ENCODE results near the gene ATP5IF1.

ATP5IF1 gene

GRCh38 chr1:28260803-28261174 is 24.9 kb downstream of the ATP5IF1 start:
- H4K8ac ChIP-seq (ENCODE audit: low read length): no peak overlapping the region
- peak overlapping the region in 1 of 2 experiments; percentile 63 for H3K18ac ChIP-seq (ENCODE audit: low read depth in 1 of 2, low read length in 2 of 2)
- peaks cover 0 to 5% of the 10 kb centered on the region in 2 experiments for H3K36me3 ChIP-seq (ENCODE audit: control insufficient read depth in 1 of 2, insufficient read depth in 2 of 2, low read depth in 1 of 2, low read length in 2 of 2)
- H3K23ac ChIP-seq (ENCODE audit: low read length in 2 of 2): no peak overlapping the region
- H3K9ac ChIP-seq (ENCODE audit: low read length): peak overlapping the region; percentile 98
- H3K27me3 ChIP-seq (ENCODE audit: control insufficient read depth in 1 of 2, insufficient read depth in 1 of 2, low read length in 2 of 2): no peaks in the 10 kb centered on the region
- H2BK120ac ChIP-seq (ENCODE audit: low read depth, low read length): no peak overlapping the region
- peaks cover 23% of the 10 kb centered on the region for H3K4me1 ChIP-seq (ENCODE audit: control insufficient read depth, insufficient read depth, low read depth, low read length)
- H3K4me3 ChIP-seq (ENCODE audit: insufficient read depth in 1 of 2, low read depth in 1 of 2, low read length in 2 of 2): peak overlapping the region; percentile 86 to 93
- H4K91ac ChIP-seq (ENCODE audit: low read length): no peak overlapping the region
- no peak overlapping the region for H3K27ac ChIP-seq (ENCODE audit: low read length, poor library complexity, severe bottlenecking)
- H3K14ac ChIP-seq (ENCODE audit: low read length in 2 of 2): peak overlapping the region in 1 of 2 experiments; percentile 46
- WGBS: 54% methylated on average over 7 of the region's 7 CpGs
- no peak for DNase-seq
- H3K79me1 ChIP-seq (replicated peaks; ENCODE audit: low read length, poor library complexity, severe bottlenecking): peaks cover 3% of the 10 kb centered on the region
- H2BK5ac ChIP-seq (ENCODE audit: low read depth, low read length, poor library complexity, severe bottlenecking): no peak overlapping the region
- H3K4ac ChIP-seq (ENCODE audit: low read depth in 1 of 2, low read length in 2 of 2): no peak overlapping the region
- peak overlapping the region; percentile 75 for H3K4me2 ChIP-seq (ENCODE audit: low read length, poor library complexity, severe bottlenecking)
- H2AK5ac ChIP-seq (ENCODE audit: low read length, severe bottlenecking): no peak overlapping the region
- no peak overlapping the region for H2BK15ac ChIP-seq (ENCODE audit: low read depth, poor library complexity, severe bottlenecking)
- no peak overlapping the region for H2BK12ac ChIP-seq (ENCODE audit: low read length in 2 of 2)
- no peak overlapping the region for H2AFZ ChIP-seq (ENCODE audit: low read depth, low read length)
- no peaks in the 10 kb centered on the region for H3K9me3 ChIP-seq (ENCODE audit: control insufficient read depth, low read length)

GRCh38 chr1:28264897-28265296 is 29.0 kb downstream of the ATP5IF1 start:
- peaks cover 8% of the 10 kb centered on the region for H3K79me1 ChIP-seq (replicated peaks; ENCODE audit: low read length, poor library complexity, severe bottlenecking)
- no peak overlapping the region for H3K4me3 ChIP-seq (ENCODE audit: insufficient read depth in 1 of 2, low read depth in 1 of 2, low read length in 2 of 2)
- H2BK15ac ChIP-seq (ENCODE audit: low read depth, poor library complexity, severe bottlenecking): no peak overlapping the region
- peaks cover under 1 to 18% of the 10 kb centered on the region in 2 experiments for H3K36me3 ChIP-seq (ENCODE audit: control insufficient read depth in 1 of 2, insufficient read depth in 2 of 2, low read depth in 1 of 2, low read length in 2 of 2)
- H2AK5ac ChIP-seq (ENCODE audit: low read length, severe bottlenecking): no peak overlapping the region
- no peak overlapping the region for H3K27ac ChIP-seq (ENCODE audit: low read length, poor library complexity, severe bottlenecking)
- H3K9ac ChIP-seq (ENCODE audit: low read length): no peak overlapping the region
- peaks cover 30% of the 10 kb centered on the region for H3K4me1 ChIP-seq (ENCODE audit: control insufficient read depth, insufficient read depth, low read depth, low read length)
- WGBS: 100% methylated on average over 1 of the region's 1 CpG
- no peak overlapping the region for H3K14ac ChIP-seq (ENCODE audit: low read length in 2 of 2)
- no peak overlapping the region for H4K8ac ChIP-seq (ENCODE audit: low read length)
- H2BK12ac ChIP-seq (ENCODE audit: low read length in 2 of 2): no peak overlapping the region
- H2BK120ac ChIP-seq (ENCODE audit: low read depth, low read length): no peak overlapping the region
- no peak for DNase-seq
- no peaks in the 10 kb centered on the region for H3K27me3 ChIP-seq (ENCODE audit: control insufficient read depth in 1 of 2, insufficient read depth in 1 of 2, low read length in 2 of 2)
- H3K4ac ChIP-seq (ENCODE audit: low read depth in 1 of 2, low read length in 2 of 2): no peak overlapping the region
- no peak overlapping the region for H3K23ac ChIP-seq (ENCODE audit: low read length in 2 of 2)
- no peaks in the 10 kb centered on the region for H3K9me3 ChIP-seq (ENCODE audit: control insufficient read depth, low read length)
- no peak overlapping the region for H2BK5ac ChIP-seq (ENCODE audit: low read depth, low read length, poor library complexity, severe bottlenecking)
- H3K18ac ChIP-seq (ENCODE audit: low read depth in 1 of 2, low read length in 2 of 2): no peak overlapping the region
- no peak overlapping the region for H4K91ac ChIP-seq (ENCODE audit: low read length)
- no peak overlapping the region for H3K4me2 ChIP-seq (ENCODE audit: low read length, poor library complexity, severe bottlenecking)
- no peak overlapping the region for H2AFZ ChIP-seq (ENCODE audit: low read depth, low read length)

GRCh38 chr1:28265577-28265976 is 29.7 kb downstream of the ATP5IF1 start:
- 89% methylated on average over 8 of the region's 8 CpGs for WGBS
- DNase-seq: no peak

GRCh38 chr1:28266920-28267322 is 31.0 kb downstream of the ATP5IF1 start:
- Histone ChIP-seq H3K4me2 (ENCODE audit: low read length, poor library complexity, severe bottlenecking) (no peak overlapping the region), H2BK5ac (ENCODE audit: low read depth, low read length, poor library complexity, severe bottlenecking) (no peak overlapping the region), H2AK5ac (ENCODE audit: low read length, severe bottlenecking) (peak overlapping the region; percentile 71), H2AFZ (ENCODE audit: low read depth, low read length) (no peak overlapping the region), H3K14ac (ENCODE audit: low read length in 2 of 2) (no peak overlapping the region), H3K4me3 (ENCODE audit: insufficient read depth in 1 of 2, low read depth in 1 of 2, low read length in 2 of 2) (no peak overlapping the region), H3K27me3 (ENCODE audit: control insufficient read depth in 1 of 2, insufficient read depth in 1 of 2, low read length in 2 of 2) (no peaks in the 10 kb centered on the region), H3K4me1 (ENCODE audit: control insufficient read depth, insufficient read depth, low read depth, low read length) (peaks cover 30% of the 10 kb centered on the region), H2BK120ac (ENCODE audit: low read depth, low read length) (no peak overlapping the region), H3K18ac (ENCODE audit: low read depth in 1 of 2, low read length in 2 of 2) (no peak overlapping the region), H4K91ac (ENCODE audit: low read length) (no peak overlapping the region), H3K9ac (ENCODE audit: low read length) (no peak overlapping the region), H2BK15ac (ENCODE audit: low read depth, poor library complexity, severe bottlenecking) (no peak overlapping the region), H3K23ac (ENCODE audit: low read length in 2 of 2) (no peak overlapping the region), H4K8ac (ENCODE audit: low read length) (no peak overlapping the region), H3K36me3 (ENCODE audit: control insufficient read depth in 1 of 2, insufficient read depth in 2 of 2, low read depth in 1 of 2, low read length in 2 of 2) (peaks cover 15 to 31% of the 10 kb centered on the region in 2 experiments), H3K9me3 (ENCODE audit: control insufficient read depth, low read length) (no peaks in the 10 kb centered on the region), H3K79me1 (replicated peaks; ENCODE audit: low read length, poor library complexity, severe bottlenecking) (peaks cover 18% of the 10 kb centered on the region), H3K27ac (ENCODE audit: low read length, poor library complexity, severe bottlenecking) (no peak overlapping the region), H3K4ac (ENCODE audit: low read depth in 1 of 2, low read length in 2 of 2) (no peak overlapping the region), H2BK12ac (ENCODE audit: low read length in 2 of 2) (no peak overlapping the region)
- 37% methylated on average over 3 of the region's 5 CpGs for WGBS
- DNase-seq: no peak

More at GRCh38 chr1:28265577-28265976, 29.7 kb downstream of the ATP5IF1 start:
- H3K9me3 ChIP-seq (ENCODE audit: control insufficient read depth, low read length): no peaks in the 10 kb centered on the region
- H3K27ac ChIP-seq (ENCODE audit: low read length, poor library complexity, severe bottlenecking): no peak overlapping the region
- H3K14ac ChIP-seq (ENCODE audit: low read length in 2 of 2): no peak overlapping the region
- no peak overlapping the region for H4K8ac ChIP-seq (ENCODE audit: low read length)
- H3K23ac ChIP-seq (ENCODE audit: low read length in 2 of 2): no peak overlapping the region
- H2AFZ ChIP-seq (ENCODE audit: low read depth, low read length): no peak overlapping the region
- peaks cover 8% of the 10 kb centered on the region for H3K79me1 ChIP-seq (replicated peaks; ENCODE audit: low read length, poor library complexity, severe bottlenecking)
- no peak overlapping the region for H3K4me2 ChIP-seq (ENCODE audit: low read length, poor library complexity, severe bottlenecking)
- no peak overlapping the region for H2BK12ac ChIP-seq (ENCODE audit: low read length in 2 of 2)
- no peak overlapping the region for H4K91ac ChIP-seq (ENCODE audit: low read length)
- H3K4me1 ChIP-seq (ENCODE audit: control insufficient read depth, insufficient read depth, low read depth, low read length): peaks cover 30% of the 10 kb centered on the region
- H3K36me3 ChIP-seq (ENCODE audit: control insufficient read depth in 1 of 2, insufficient read depth in 2 of 2, low read depth in 1 of 2, low read length in 2 of 2): peaks cover 4 to 18% of the 10 kb centered on the region in 2 experiments
- no peak overlapping the region for H2BK120ac ChIP-seq (ENCODE audit: low read depth, low read length)
- no peak overlapping the region for H3K4me3 ChIP-seq (ENCODE audit: insufficient read depth in 1 of 2, low read depth in 1 of 2, low read length in 2 of 2)
- no peak overlapping the region for H2BK5ac ChIP-seq (ENCODE audit: low read depth, low read length, poor library complexity, severe bottlenecking)
- H3K9ac ChIP-seq (ENCODE audit: low read length): no peak overlapping the region
- no peaks in the 10 kb centered on the region for H3K27me3 ChIP-seq (ENCODE audit: control insufficient read depth in 1 of 2, insufficient read depth in 1 of 2, low read length in 2 of 2)
- H2BK15ac ChIP-seq (ENCODE audit: low read depth, poor library complexity, severe bottlenecking): no peak overlapping the region
- no peak overlapping the region for H3K18ac ChIP-seq (ENCODE audit: low read depth in 1 of 2, low read length in 2 of 2)
- no peak overlapping the region for H3K4ac ChIP-seq (ENCODE audit: low read depth in 1 of 2, low read length in 2 of 2)
- no peak overlapping the region for H2AK5ac ChIP-seq (ENCODE audit: low read length, severe bottlenecking)

Measured in mesenchymal stem cell (in vitro differentiated cells and primary cell).